AG04450 (cell line): ENCODE data around the gene BCL11B. TPM values are rescaled to one million over a fixed set of nuclear protein-coding genes. Genes with fewer than 3 reads are reported as not detected.

Source experiments
- CTCF ChIA-PET: fragments of 300-600, 350-600 bp; formaldehyde crosslinking; extraction: SDS; loops from one replicate; lab custom pipeline; 2022; ENCODE audit warnings: antibody characterized with exemption, inconsistent platforms; lab: Charles Lee
- POLR2A ChIA-PET: fragments of 350-600 bp; formaldehyde crosslinking; extraction: SDS; loops from one replicate; lab custom pipeline; 2021; ENCODE audit warnings: antibody characterized with exemption, inconsistent platforms; lab: Yijun Ruan, JAX
- DNase-seq: peaks from one replicate; pipeline ENCODE4 v3.0.0-alpha.2; 2011; ENCODE audit warnings: low read depth, low spot score
- H3K27ac ChIP-seq: one replicate; pipeline ENCODE4 v1.5.1; 2012; ENCODE audit warnings: low read depth, low read length, control low read depth
- H3K27me3 ChIP-seq: one replicate; pipeline ENCODE4 v1.6.0; 2012; ENCODE audit warnings: low read length; ENCODE audit not compliant: control insufficient read depth, insufficient read depth
- H3K4me3 ChIP-seq: 2 replicates; pipeline ENCODE4 v1.5.1; 2011; ENCODE audit warnings: mild to moderate bottlenecking, low read depth, low read length, control low read depth
- H3K9me3 ChIP-seq: 2 replicates; pipeline ENCODE4 v1.5.1; 2012; ENCODE audit warnings: low read length; ENCODE audit not compliant: control insufficient read depth, insufficient read depth
- polyA plus RNA-seq: library from polyadenylated mRNA; depleted of rRNA; stranded (reverse); fragments of >200 nt; gene quantifications from 2 replicates; pipeline ENCODE4 v1.2.3, GENCODE V29; 2011
- TF ChIP-seq, protein P1 (sequence below): IDR thresholded peaks from 2 replicates; pipeline ENCODE4 v1.5.1; 2011; ENCODE audit warnings: low read depth, low read length, control low read depth, inconsistent platforms

BCL11B gene
- polyA plus RNA-seq, 1 experiment, result not detected

DNA sequence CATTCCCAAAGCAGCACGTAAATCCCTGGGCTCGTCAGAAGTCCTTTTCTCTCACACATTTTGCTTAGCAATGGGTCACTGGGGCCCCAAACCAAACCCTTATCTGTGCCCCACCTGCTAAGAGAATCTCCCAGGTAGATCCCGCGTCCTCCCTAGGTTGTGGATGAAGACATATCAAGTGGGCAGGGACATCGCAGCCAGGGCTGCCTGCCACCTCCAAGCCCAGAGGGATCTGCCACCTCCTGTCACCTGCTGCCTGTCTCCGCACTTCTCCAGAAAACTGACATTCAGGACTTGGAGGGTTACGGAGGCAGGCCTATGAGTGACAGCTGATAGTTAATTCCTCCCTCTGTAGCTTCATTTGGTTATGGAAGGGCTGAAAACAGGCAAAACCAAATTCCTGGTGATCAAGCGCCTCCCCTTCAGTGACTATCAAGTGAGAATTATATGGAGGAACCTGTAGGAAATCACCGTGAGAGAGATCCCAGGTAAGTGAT, 19.5 kb downstream of the BCL11B start:
- CTCF ChIA-PET, result no interaction called here
- POLR2A ChIA-PET, result no interaction called here
- TF ChIP-seq, protein P1, sequence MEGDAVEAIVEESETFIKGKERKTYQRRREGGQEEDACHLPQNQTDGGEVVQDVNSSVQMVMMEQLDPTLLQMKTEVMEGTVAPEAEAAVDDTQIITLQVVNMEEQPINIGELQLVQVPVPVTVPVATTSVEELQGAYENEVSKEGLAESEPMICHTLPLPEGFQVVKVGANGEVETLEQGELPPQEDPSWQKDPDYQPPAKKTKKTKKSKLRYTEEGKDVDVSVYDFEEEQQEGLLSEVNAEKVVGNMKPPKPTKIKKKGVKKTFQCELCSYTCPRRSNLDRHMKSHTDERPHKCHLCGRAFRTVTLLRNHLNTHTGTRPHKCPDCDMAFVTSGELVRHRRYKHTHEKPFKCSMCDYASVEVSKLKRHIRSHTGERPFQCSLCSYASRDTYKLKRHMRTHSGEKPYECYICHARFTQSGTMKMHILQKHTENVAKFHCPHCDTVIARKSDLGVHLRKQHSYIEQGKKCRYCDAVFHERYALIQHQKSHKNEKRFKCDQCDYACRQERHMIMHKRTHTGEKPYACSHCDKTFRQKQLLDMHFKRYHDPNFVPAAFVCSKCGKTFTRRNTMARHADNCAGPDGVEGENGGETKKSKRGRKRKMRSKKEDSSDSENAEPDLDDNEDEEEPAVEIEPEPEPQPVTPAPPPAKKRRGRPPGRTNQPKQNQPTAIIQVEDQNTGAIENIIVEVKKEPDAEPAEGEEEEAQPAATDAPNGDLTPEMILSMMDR, result no peak

DNA sequence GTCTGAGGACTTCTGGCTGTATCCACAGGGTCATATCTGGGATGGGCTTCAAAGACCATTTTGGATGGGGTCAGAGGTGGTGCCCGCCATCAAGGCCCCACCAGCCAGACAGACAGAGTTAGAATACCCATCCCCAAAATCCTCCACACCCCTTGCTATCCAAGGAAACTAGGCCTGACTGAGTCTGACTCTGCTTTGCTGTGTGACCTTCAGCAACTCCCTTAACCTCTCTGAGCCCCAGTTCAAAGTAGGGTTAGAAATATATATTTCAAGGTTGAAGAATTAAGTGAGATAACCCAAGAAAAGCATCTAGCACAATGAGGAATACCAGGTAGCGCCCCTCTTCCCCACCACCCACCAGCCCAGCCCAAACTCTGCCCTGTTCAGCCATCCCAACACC, 20.3 kb downstream of the BCL11B start:
- ChIA-PET CTCF (no interaction called here), POLR2A (no interaction called here)
- peaks cover 9% of the 10 kb centered on the region for H3K27me3 ChIP-seq
- no peak overlapping the region for H3K4me3 ChIP-seq
- no peaks in the 10 kb centered on the region; the same call in 1 of the 2 replicates for H3K9me3 ChIP-seq
- TF ChIP-seq, protein P1, result no peak
- H3K27ac ChIP-seq, result no peak overlapping the region
- DNase-seq, result no peak

More for the DNA sequence above, 19.5 kb downstream of the BCL11B start:
- DNase-seq, result no peak
- Histone ChIP-seq H3K27me3 (peaks cover 2% of the 10 kb centered on the region), H3K9me3 (no peaks in the 10 kb centered on the region), H3K4me3 (no peak overlapping the region), H3K27ac (no peak overlapping the region)

DNA sequence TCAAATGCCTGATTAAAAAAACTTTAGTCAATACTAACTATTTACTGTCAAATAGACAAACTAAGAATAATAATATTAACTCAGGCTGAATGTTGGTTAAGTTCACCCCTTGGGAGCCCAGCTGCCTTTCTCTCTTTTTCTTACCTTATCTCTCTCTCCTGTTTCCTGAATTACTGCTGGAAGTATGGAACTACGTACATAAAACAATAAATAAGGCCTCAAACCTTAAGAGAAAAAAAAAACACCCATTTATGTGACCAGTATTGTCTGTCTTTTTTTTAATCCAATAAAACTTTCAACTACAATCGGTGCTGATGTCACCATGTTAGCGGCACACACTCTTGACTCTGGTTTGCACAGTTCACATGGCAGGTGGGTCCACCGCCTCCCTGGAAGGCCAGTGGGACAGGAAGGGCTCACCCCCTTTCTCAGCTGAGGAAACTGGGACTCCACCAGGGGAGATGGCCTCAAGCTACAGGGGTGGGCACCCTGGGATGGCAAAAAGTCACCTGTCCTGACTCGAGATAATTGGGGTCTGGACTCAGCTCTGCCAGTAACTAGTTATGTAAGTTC, 21.3 kb downstream of the BCL11B start:
- H3K27ac ChIP-seq, result no peak overlapping the region
- POLR2A ChIA-PET, result no interaction called here

DNA sequence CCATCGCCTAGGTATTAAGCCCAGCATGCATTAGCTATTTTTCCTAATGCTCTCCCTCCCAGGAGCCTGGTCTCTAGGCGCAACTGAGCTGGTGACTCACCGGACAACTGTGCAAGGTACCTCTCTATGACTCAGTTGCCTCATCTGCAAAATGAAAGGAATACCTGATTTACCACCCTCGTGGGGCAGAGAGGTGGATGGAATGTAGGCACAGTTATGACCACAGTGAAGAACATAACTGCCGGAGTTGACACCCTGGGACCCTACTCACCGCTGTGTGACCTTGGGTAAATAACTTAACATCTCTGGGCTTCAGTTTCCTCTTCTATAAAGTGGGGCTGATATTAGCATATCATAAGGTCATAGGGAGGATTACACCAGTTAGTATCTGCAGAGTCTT, 22.6 kb downstream of the BCL11B start:
- DNase-seq, result no peak
- Histone ChIP-seq H3K27ac (no peak overlapping the region), H3K9me3 (no peaks in the 10 kb centered on the region; the same call in 1 of the 2 replicates), H3K27me3 (peaks cover 18% of the 10 kb centered on the region), H3K4me3 (no peak overlapping the region)
- POLR2A ChIA-PET, result no interaction called here
- TF ChIP-seq, protein P1, result no peak
- CTCF ChIA-PET, result interaction anchor here (0.9 kb wide), 1 partner anchor 17 kb away, joined by 3 read pairs; no protein-coding TSS in a partner anchor

More for the DNA sequence above, 21.3 kb downstream of the BCL11B start:
- CTCF ChIA-PET, result interaction anchor here (1.1 kb wide), 1 partner anchor 16 kb away, joined by 4 read pairs; no protein-coding TSS in a partner anchor
- TF ChIP-seq, protein P1, result no peak
- no peak for DNase-seq
- no peaks in the 10 kb centered on the region; the same call in 1 of the 2 replicates for H3K9me3 ChIP-seq
- peaks cover 11% of the 10 kb centered on the region for H3K27me3 ChIP-seq
- H3K4me3 ChIP-seq, result no peak overlapping the region

DNA sequence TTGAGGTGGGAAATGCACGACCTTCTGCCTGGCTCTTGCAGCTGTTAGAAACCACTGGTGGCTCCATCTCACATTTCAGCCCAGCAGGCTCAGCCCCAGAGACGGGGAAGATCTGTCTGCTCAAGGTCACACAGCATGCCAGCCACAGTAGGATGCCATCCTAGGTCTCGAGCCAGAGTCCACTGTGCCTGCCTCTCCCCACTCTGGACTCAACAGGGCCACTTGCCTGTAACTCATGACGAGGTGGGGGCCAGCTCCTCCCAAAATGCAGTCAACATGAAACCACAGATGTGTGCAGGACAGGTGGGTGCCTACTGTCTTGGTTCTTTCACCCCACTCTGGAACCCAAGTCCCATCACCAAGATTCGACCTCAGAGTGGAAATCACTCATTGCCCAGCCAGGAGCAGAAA, 23.2 kb downstream of the BCL11B start:
- TF ChIP-seq, protein P1, result no peak
- ChIA-PET POLR2A (no interaction called here), CTCF (no interaction called here)
- no peak for DNase-seq
- H3K27ac ChIP-seq, result no peak overlapping the region
- H3K4me3 ChIP-seq, result no peak overlapping the region
- H3K9me3 ChIP-seq, result no peaks in the 10 kb centered on the region; the same call in 1 of the 2 replicates
- H3K27me3 ChIP-seq, result peaks cover 18% of the 10 kb centered on the region
